Measurements from ENCODE around the gene DPF1. TPM values are rescaled to one million over a fixed set of nuclear protein-coding genes. Genes with fewer than 3 reads are reported as not detected.
"Not testable (repeated sequence)": the region's sequence is repeated elsewhere in the genome, so short reads cannot be mapped to it uniquely, and the experiment has no call there.

DPF1 gene
- total RNA-seq, 2 experiments from 2014 or later = 0.41 to 0.77 TPM

DNA sequence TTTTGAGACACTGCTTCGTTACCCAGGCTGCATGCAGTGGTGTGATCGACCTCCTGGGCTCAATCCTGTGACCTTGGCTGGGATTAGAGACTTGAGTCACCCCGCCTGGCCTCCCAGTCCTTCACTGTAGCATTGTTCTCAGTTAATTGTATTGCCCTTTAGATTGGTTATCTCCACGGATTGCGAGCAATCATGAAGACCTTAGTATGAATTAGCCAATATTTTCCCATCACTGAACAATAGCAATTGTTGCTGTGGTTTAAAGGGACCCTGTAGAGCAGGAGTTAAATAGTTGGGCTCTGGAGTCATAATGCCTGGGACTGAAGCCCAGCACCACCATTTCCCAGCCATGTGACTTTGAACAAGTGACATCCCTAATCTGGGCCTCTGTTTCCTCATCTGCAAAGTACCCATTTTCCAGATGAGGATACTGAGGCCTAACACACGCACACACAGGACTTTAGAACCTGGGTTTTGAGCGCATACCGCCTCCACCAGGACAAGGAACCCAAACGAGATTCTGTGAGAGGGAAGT, 23.8 kb upstream of the DPF1 start:
- Mint-ChIP-seq H3K27me3 (ENCODE audit: low read depth) (no peaks in the 10 kb centered on the region), H3K4me3 (no peak overlapping the region), H3K36me3 (ENCODE audit: low read depth) (no peaks in the 10 kb centered on the region), H3K4me1 (ENCODE audit: low read depth) (peaks cover 4% of the 10 kb centered on the region), H3K27ac (no peak overlapping the region), H3K9me3 (no peaks in the 10 kb centered on the region)
- no peak for DNase-seq
- CTCF ChIA-PET = no interaction called here
- intact Hi-C loops (cut with micrococcal nuclease) = no loop called here

DNA sequence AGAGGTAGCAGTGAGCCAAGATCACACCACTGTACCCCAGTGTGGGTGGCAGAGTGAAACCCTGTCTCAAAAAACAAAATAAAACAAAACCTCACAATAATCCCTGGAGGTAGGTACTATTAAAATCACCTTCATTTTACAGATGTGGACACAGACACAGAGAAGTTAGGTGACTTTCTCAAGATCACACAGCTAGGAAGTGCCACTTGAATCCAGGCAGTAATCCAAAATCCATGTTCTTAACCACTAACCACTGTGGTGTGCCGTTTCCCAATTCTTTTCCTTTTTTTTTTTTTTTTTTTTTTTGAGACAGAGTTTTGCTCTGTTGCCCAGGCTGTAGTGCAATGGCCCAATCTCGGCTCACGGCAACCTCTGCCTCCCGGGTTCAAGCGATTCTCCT, 23.1 kb upstream of the DPF1 start:
- Mint-ChIP-seq H3K4me1 (ENCODE audit: low read depth) (peaks cover 4% of the 10 kb centered on the region), H3K36me3 (ENCODE audit: low read depth) (no peaks in the 10 kb centered on the region), H3K4me3 (no peak overlapping the region), H3K27me3 (ENCODE audit: low read depth) (no peaks in the 10 kb centered on the region), H3K9me3 (no peaks in the 10 kb centered on the region), H3K27ac (no peak overlapping the region)
- intact Hi-C loops (cut with micrococcal nuclease) = no loop called here
- no peak for DNase-seq
- CTCF ChIA-PET = interaction anchor here (1.1 kb wide), 1 partner anchor 12 kb away, joined by 3 read pairs; no protein-coding TSS in a partner anchor

DNA sequence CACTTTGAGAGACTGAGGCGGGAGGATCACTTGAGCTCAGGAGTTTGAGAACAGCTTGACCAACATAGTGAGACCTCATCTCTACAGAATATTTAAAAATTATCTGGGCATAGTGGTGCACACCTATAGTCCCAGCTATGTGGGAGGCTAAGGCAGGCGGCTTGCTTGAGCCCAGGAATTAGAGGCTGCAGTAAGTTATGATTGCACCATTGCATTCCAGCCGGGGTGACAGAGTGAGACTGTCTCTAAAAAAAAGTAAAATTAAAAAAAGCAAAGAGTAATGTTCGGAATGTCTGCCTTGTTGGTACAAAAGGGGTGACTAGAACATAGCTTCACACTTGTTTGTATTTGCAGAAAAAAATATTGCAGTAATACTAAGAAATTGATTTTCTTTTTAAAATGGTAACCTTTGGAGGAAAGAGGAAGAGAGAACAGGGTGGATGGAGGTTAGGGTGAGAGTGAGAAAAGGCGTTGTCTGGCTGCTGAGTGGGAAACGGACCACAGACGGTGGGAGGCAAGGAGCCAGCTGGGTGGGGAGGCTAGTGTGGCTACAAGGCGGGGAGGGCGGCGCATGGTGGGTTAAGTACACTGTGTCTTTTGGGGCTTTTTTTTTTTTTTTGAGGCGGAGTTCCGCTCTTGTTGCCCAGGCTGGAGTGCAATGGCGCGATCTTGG, 21.9 kb upstream of the DPF1 start:
- DNase-seq = no peak
- Mint-ChIP-seq H3K27me3 (ENCODE audit: low read depth) (no peaks in the 10 kb centered on the region), H3K36me3 (ENCODE audit: low read depth) (no peaks in the 10 kb centered on the region), H3K27ac (no peak overlapping the region), H3K9me3 (no peaks in the 10 kb centered on the region), H3K4me3 (no peak overlapping the region), H3K4me1 (ENCODE audit: low read depth) (peaks cover 2% of the 10 kb centered on the region)
- CTCF ChIA-PET = interaction anchor here (1.1 to 1.2 kb wide), 2 partner anchors 9 to 11 kb away, joined by 3 to 4 read pairs; no protein-coding TSS in a partner anchor
- intact Hi-C loops (cut with micrococcal nuclease) = no loop called here

DNA sequence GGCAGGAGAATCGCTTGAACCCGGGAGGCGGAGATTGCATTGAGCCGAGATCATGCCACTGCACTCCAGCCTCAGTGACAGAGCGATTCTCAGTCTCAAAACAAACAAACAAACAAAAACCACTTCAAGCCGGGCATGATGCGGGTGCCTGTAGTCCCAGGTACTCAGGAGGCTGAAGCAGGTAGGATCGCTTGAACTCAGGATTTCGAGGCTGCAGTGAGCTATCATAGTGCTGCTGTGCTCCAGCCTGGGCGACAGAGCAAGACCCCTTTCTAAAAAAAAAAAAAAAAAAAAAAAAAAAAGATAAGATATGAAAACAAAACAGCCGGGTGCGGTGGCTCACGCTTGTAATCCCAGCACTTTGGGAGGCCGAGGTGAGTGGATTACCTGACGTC, 19.3 kb upstream of the DPF1 start:
- DNase-seq = no peak
- no peak overlapping the region for H3K27ac Mint-ChIP-seq
- H3K36me3 Mint-ChIP-seq (ENCODE audit: low read depth) = no peaks in the 10 kb centered on the region
- CTCF ChIA-PET = interaction anchor here (0.7 to 3.9 kb wide), 15 partner anchors 9 to 346 kb away, joined by 3 to 31 read pairs (median 4); partner anchors contain the start of genes CATSPERG and PSMD8
- H3K27me3 Mint-ChIP-seq (ENCODE audit: low read depth) = no peaks in the 10 kb centered on the region
- peaks cover 2% of the 10 kb centered on the region for H3K4me1 Mint-ChIP-seq (ENCODE audit: low read depth)
- intact Hi-C loops (cut with micrococcal nuclease) = loop anchor here (1.0 to 5.0 kb wide), 5 partner anchors 74 to 160 kb away; partner anchors contain the start of genes CATSPERG, FAM98C, KCNK6 and PSMD8
- H3K4me3 Mint-ChIP-seq = no peak overlapping the region
- H3K9me3 Mint-ChIP-seq = no peaks in the 10 kb centered on the region

DNA sequence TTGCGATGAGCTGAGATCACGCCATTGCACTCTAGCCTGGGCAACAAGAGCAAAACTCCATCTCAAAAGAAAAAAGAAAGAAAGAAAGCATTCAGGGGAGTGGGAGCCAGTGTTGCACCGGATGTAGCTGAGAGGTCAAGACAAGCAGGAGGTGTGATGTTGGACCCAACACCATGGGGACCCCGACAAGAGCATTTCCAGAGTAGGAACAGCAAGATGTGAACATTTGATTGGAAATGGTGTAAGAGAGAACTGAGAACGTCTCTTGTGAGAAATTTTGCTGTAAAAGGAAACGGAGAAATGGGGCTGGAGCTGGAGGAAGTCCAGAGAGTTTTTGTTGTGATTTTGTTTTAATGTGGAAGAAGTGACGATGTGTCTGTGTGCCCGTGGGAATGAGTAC, 15.8 kb upstream of the DPF1 start:
- CTCF ChIA-PET = interaction anchor here (1.1 to 1.6 kb wide), 2 partner anchors 81 to 338 kb away, joined by 3 to 4 read pairs; no protein-coding TSS in a partner anchor
- Mint-ChIP-seq H3K27ac (no peak overlapping the region), H3K9me3 (no peaks in the 10 kb centered on the region), H3K27me3 (ENCODE audit: low read depth) (no peaks in the 10 kb centered on the region), H3K36me3 (ENCODE audit: low read depth) (no peaks in the 10 kb centered on the region), H3K4me1 (ENCODE audit: low read depth) (peaks cover 2% of the 10 kb centered on the region), H3K4me3 (no peak overlapping the region)
- no peak for DNase-seq
- intact Hi-C loops (cut with micrococcal nuclease) = loop anchor here (5.0 kb wide), 1 partner anchor 77 kb away; the partner anchor contains the start of genes KCNK6 and YIF1B

DNA sequence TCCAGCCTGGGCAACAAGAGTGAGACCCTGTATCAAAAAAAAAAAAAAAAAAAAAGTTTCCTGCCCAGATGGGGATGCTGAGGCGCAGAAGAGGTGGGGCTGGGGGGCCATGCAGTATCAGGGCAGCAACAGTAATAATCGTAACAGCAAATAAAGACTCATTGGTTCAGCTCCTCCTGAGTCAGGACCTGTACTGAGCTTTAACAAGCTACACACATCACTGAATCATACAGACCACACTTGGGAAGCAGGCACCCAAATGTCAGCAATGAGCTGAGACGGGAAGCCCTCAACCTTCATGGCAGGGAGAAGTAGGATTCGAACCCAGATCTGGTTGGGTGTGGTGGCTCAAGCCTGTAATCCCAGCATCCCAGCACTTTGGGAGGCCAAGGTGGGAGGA, 10.6 kb upstream of the DPF1 start:
- peaks cover 26% of the 10 kb centered on the region for H3K27me3 Mint-ChIP-seq (ENCODE audit: low read depth)
- no peaks in the 10 kb centered on the region for H3K9me3 Mint-ChIP-seq
- CTCF ChIA-PET = interaction anchor here (0.6 to 3.5 kb wide), 13 partner anchors 10 to 997 kb away, joined by 3 to 17 read pairs (median 3); partner anchors contain the start of genes CATSPERG, FAM98C and PSMD8
- no peaks in the 10 kb centered on the region for H3K36me3 Mint-ChIP-seq (ENCODE audit: low read depth)
- H3K27ac Mint-ChIP-seq = no peak overlapping the region
- peaks cover 2% of the 10 kb centered on the region for H3K4me1 Mint-ChIP-seq (ENCODE audit: low read depth)
- intact Hi-C loops (cut with micrococcal nuclease) = loop anchor here (2.0 kb wide), 1 partner anchor 100 kb away; the partner anchor contains the start of gene CATSPERG
- no peak for DNase-seq
- no peak overlapping the region for H3K4me3 Mint-ChIP-seq

DNA sequence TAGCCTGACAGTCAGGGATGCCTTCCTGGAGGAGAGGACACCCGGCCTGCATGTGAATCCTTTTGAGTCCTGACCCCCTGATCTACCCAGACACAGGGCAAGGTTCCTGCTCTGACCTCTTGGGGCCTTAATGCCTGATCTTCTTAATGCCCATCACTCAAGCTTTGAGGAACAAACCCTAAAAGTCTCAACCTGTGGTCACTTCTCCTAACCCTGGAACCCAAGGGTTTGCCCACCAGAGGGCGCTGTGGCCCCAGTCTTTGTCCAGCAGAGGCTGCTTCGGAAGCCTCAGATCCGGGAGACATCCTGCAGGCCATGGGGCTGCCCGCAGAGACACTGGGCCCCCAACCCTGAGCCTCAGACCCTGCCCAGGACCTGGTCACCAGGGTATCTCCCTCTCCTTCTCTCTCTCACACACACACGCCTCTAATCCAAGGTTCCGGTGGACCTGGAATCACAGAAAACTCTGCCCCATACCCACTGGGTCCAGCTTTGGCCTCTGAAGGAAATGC, 9.8 kb upstream of the DPF1 start:
- DNase-seq = peak; percentile 91
- Mint-ChIP-seq H3K27ac (no peak overlapping the region), H3K4me1 (ENCODE audit: low read depth) (peaks cover 5% of the 10 kb centered on the region), H3K36me3 (ENCODE audit: low read depth) (no peaks in the 10 kb centered on the region), H3K9me3 (no peaks in the 10 kb centered on the region), H3K27me3 (ENCODE audit: low read depth) (peaks cover 28% of the 10 kb centered on the region), H3K4me3 (no peak overlapping the region)
- CTCF ChIA-PET = interaction anchor here (0.7 to 3.5 kb wide), 13 partner anchors 10 to 998 kb away, joined by 3 to 17 read pairs (median 3); partner anchors contain the start of genes CATSPERG, FAM98C and PSMD8
- intact Hi-C loops (cut with micrococcal nuclease) = loop anchor here (2.0 kb wide), 1 partner anchor 101 kb away; the partner anchor contains the start of gene CATSPERG

DNA sequence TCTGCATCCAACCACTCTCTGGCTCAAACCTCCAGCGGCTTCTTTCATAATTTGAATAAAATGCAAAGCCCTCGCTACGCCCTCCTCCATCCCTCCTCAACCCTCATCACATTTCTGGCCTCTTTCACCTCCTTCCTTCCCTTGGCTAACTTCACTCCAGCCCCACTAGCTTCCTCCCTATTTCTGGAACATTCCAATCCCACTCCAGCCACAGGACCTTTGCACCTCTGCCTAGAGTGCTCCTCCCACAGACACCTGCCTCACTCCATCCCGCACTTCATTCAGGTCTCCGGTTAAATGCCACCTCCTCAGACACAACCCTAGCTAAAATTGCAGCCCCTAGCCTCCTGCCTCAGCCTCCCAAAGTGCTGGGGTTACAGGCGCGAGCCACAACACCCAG, 7.9 kb upstream of the DPF1 start:
- H3K36me3 Mint-ChIP-seq (ENCODE audit: low read depth) = no peaks in the 10 kb centered on the region
- no peak overlapping the region for H3K27ac Mint-ChIP-seq
- DNase-seq = no peak
- intact Hi-C loops (cut with micrococcal nuclease) = no loop called here
- H3K4me1 Mint-ChIP-seq (ENCODE audit: low read depth) = peaks cover 13% of the 10 kb centered on the region
- H3K27me3 Mint-ChIP-seq (ENCODE audit: low read depth) = peaks cover 40% of the 10 kb centered on the region
- H3K4me3 Mint-ChIP-seq = no peak overlapping the region
- no peaks in the 10 kb centered on the region for H3K9me3 Mint-ChIP-seq
- CTCF ChIA-PET = interaction anchor here (1.2 to 1.3 kb wide), 2 partner anchors 211 to 329 kb away, joined by 3 to 5 read pairs; no protein-coding TSS in a partner anchor

DNA sequence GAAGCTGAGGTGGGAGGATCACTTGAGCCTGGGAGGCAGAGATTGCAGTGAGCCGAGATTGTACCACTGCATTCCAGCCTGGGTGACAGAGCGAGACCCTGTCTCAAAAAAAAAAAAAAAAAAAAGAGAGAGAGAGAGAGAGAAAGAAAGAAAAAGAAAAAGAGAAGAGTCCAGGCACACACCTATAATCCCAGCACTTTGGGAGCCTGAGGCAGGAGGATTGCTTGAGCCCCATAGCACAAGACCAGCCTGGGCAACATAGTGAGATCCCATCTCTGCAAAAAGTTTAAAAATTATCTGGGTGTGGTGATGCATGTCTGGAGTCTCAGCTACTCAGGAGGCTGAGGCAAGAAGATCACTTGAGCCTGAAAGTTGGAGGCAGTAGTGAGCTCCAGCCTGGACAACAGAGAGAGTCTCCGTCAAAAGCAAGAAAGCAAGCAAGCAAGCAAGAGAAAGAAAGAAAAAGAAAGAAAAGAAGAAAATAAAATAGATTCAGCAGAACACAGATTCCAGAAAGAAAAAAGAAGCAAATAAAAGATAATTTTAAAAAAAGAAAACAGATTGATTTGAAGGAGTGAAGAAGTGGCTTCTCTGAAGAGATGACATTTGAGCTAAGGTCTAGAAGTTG, 6.6 kb upstream of the DPF1 start:
- not testable (repeated sequence) for DNase-seq; H3K4me3 Mint-ChIP-seq; H3K36me3 Mint-ChIP-seq (ENCODE audit: low read depth); H3K27ac Mint-ChIP-seq; H3K9me3 Mint-ChIP-seq
- Mint-ChIP-seq H3K27me3 (ENCODE audit: low read depth) (peaks cover 47% of the 10 kb centered on the region), H3K4me1 (ENCODE audit: low read depth) (peaks cover 13% of the 10 kb centered on the region)
- intact Hi-C loops (cut with micrococcal nuclease) = loop anchor here (1.0 kb wide), 1 partner anchor 106 kb away; no protein-coding TSS in a partner anchor
- CTCF ChIA-PET = interaction anchor here (0.6 to 1.3 kb wide), 5 partner anchors 12 to 329 kb away, joined by 3 read pairs; partner anchors contain the start of genes PPP1R14A and PSMD8

DNA sequence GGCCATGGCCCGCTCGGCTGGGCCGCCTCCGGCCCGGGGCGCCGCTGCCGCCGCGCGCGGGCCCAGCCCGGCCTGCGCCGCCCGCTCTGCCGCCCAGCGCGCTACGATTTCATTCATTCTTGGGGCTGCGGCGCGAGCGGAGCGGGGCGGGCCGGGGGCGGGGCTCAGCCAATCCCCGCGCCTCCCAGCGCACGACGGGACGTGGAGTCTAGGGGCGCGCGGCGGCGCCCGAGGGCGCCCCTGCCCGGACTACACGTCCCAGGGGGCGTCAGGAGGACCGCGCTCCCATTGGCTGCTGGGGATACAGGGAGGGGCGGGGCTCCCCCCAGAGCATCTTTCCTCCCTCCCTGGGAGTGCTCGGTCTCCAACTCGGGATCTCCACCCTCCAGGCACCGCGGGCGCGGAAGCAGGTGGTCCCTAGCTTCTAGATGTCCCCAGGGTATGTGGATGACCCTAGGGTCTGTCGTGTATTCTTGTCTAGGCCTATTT, 5.6 kb upstream of the DPF1 start:
- intact Hi-C loops (cut with micrococcal nuclease) = loop anchor here (1.0 to 10.0 kb wide), 4 partner anchors 85 to 327 kb away; no protein-coding TSS in a partner anchor
- H3K27me3 Mint-ChIP-seq (ENCODE audit: low read depth) = peaks cover 54% of the 10 kb centered on the region
- H3K36me3 Mint-ChIP-seq (ENCODE audit: low read depth) = no peaks in the 10 kb centered on the region
- H3K9me3 Mint-ChIP-seq = no peaks in the 10 kb centered on the region
- CTCF ChIA-PET = interaction anchor here (0.8 kb wide), 1 partner anchor 26 kb away, joined by 3 read pairs; the partner anchor contains the start of gene PPP1R14A
- DNase-seq = peak; percentile 71
- peaks cover 15% of the 10 kb centered on the region for H3K4me1 Mint-ChIP-seq (ENCODE audit: low read depth)
- no peak overlapping the region for H3K4me3 Mint-ChIP-seq
- no peak overlapping the region for H3K27ac Mint-ChIP-seq

DNA sequence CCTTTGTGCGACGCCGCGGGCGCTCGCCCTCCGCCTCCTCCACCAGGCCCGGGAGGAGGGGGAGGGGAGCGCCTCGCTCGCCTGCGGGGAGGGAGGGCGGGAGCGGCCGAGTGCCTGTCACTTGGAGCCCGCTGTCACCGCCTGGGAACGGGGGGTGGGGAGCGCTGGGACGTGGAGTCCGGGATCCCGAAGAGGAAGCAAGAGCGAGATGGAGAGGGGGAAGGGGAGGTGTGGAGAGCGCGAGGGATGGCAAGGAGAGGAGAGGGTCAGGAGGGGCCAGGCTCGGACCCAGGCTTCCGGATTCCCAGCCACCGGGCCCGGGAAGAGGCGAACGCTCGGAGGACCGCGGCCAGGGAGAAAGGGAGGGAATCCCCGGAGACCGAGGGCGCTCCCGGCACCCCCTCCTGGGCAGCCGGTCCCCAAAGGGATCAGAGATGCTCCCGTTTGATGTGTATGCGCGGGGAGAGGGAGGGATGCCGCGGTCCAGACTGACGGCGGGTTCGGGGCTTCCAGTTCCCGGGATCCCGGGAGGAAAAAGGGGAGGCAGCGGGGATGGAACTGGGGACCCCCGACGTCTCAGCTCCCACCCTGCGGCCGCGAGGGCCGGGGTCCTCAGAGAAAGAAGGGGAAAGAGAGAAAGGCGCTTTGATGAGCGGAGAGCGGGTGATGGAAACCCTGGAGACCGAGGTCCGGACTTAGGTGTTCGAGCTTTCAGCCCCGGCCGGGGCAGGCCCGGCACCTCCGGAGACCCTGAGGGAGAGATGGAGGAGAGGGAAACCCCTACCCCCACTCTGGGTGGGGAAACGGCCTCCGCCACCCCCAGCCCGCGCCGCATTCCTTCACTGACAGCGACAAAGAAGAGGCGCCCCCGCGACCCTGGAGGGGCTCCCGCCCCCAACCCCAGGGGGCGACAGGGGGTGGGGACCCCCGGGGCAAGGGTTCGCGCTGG, 4.7 kb upstream of the DPF1 start:
- CTCF ChIA-PET = no interaction called here
- no peaks in the 10 kb centered on the region for H3K36me3 Mint-ChIP-seq (ENCODE audit: low read depth)
- H3K4me1 Mint-ChIP-seq (ENCODE audit: low read depth) = peaks cover 19% of the 10 kb centered on the region
- peaks cover 55% of the 10 kb centered on the region for H3K27me3 Mint-ChIP-seq (ENCODE audit: low read depth)
- no peaks in the 10 kb centered on the region for H3K9me3 Mint-ChIP-seq
- H3K27ac Mint-ChIP-seq = no peak overlapping the region
- H3K4me3 Mint-ChIP-seq = peak overlapping the region; percentile 58
- DNase-seq = no peak
- intact Hi-C loops (cut with micrococcal nuclease) = loop anchor here (1.0 to 10.0 kb wide), 3 partner anchors 84 to 326 kb away; no protein-coding TSS in a partner anchor

Data from activated naive CD4-positive, alpha-beta T cell treated with anti-CD3 and anti-CD28 coated beads for 36 hours (primary cell).